HG03469 (cell line): ENCODE measurements around the gene EXT2.

ENCODE experiments used
- ATAC-seq: cut with Tn5 transposase; IDR thresholded peaks from one replicate; pipeline ENCODE4 v1.9.1; 2021; ENCODE audit warnings: mild to moderate bottlenecking, moderate library complexity, moderate number of reproducible peaks; ENCODE audit not compliant: unreplicated experiment

EXT2 gene

DNA sequence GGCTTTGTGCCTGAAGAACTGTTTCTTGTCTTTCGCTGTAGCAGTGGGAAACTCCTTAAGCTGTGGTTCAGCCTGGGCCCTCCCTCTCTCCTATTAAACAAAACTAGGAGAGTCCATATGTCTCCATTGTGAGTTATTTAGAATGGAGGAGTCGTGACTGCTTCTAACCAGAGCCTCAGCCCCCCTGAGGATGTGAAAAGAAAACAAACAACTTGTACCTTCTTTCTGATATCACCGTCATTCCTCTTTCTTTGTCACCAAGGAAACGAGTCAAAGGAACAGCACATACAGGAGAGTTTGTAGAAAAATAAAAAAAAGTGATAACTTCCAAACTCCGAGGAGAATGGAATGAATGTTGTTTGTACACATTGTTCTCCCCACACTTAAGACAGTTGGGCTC is 11.6 kb upstream of the EXT2 start:
- no peak for ATAC-seq

DNA sequence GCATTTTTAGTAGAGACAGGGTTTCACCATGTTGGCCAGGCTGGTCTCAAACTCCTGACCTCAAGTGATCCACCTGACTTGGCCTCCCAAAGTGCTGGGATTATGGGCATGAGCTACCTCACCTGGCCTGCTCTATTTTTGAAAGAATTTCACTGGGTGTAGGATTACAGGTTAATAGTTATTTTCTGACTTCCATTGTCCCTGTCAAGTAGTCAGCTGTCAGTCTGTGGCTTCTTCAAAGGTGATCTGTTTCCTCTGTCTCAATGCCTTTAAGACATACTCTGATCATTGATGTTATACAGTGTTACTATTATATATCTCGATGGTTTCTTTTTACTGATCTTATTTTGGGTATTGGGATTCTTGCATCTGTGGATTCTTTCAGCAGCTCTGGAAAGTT is 10.1 kb upstream of the EXT2 start:
- ATAC-seq: no peak

DNA sequence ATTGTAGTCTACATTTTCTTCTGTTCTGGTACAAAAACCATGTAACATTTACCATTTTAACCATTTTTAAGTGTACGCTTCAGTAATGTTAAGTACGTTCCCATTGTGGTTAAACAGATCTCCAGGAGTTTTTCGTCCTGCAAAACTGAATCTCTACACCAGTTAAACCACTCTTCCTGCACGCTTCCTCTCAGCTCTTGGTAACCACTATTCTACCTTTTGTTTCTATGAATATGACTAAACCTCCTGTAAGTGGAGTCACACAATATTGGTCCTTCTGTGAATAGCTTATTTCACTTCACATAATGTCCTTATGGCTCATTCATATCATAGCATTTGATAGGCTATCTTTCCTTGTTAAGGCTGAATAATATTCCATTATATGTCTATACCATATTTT is 7.1 kb upstream of the EXT2 start:
- ATAC-seq: no peak

- no peak for ATAC-seq
Measured at GRCh38 chr11:44088871-44089270, 6.6 kb upstream of the EXT2 start.

GRCh38 chr11:44090539-44090938 is 4.9 kb upstream of the EXT2 start:
- ATAC-seq: no peak

DNA sequence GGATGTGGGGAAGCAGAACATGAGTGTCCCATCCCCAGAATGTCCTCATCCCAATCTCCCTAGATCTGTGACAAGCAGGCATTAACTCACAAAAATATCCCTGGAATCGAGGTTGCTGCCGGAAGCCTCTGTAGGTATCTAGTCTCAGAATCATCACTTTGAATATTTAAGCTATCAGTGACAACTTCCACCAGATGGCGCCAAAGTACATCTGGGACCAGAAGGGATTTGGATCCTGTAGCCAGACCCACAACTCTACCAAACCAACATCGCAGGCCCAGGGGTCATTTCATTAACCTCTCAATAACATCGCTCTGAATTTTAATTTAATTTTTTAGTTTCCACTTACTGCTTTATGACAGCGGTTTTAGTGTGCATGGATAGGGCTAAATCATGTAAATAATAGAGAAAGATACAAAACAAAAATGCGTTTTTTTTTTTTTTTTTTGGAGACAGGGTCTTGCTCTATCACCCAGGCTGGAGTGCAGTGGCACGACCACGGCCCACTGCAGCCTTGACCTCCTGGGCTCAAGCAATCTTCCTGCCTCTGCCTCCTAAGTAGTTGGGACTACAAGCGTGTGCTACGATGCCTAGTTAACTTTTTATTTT is 1.1 kb upstream of the EXT2 start:
- ATAC-seq: no peak

GRCh38 chr11:44096360-44097185 is 1.1 kb downstream of the EXT2 start:
- ATAC-seq: no peak

DNA sequence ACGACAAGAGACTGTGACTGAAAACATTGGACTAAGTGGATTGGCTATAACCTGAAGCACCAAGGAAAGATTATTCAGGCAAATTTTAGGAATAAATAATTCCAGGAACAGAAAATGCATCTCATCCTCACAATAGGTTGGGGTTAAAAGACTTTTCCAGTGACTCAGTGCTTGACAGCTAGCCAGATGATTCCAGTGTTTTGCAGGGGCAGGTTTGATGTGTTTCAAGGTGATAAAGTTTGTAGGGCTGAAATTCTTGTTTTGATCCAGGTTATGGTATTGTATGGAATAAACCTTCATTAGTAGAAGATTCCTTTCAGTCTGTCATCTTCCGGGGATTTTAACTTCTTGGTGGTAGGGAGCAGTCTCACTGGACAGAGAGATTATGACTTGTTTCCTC is 2.3 kb downstream of the EXT2 start:
- no peak for ATAC-seq

DNA sequence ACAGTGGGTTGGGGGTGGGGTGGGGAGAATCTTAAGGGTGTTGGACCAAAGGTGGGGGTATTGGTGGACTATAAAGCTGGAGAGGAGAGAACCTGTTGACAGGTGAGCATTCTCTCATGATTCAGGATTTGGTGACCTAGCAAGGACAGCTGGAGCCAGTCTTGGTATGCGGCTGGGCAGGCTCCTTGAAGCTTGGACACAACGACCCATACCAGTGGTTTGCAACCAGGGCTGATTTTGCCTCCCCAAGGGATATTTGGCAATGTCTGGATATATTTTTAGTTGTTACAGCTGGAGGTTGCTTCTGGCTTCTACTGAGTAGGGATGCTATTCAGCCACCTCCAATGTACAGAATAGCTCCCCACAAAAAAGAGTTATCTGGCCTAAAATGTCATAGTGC is 5.6 kb downstream of the EXT2 start:
- ATAC-seq: no peak

- ATAC-seq: no peak
Measured at GRCh38 chr11:44104481-44105294, 9.2 kb downstream of the EXT2 start.

DNA sequence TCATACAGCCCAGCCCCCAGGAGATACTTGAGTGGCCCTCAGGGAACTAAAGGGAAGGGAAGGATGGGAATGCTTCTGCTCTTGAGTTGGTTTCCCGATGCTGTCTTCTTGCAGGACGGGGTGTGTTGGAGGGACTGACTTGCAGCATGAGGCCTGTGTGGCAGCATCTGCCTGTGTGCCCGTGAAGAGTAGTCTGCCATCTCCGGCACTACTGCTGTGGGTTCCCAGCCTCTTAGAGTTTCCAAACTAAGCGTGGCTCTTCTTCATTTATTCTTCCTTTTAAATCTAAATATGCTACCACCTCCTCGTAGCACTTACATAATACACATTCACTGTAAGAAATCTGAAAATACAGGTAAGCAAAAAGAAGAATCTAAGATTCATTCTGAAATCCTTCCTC is 12.8 kb downstream of the EXT2 start:
- no peak for ATAC-seq

DNA sequence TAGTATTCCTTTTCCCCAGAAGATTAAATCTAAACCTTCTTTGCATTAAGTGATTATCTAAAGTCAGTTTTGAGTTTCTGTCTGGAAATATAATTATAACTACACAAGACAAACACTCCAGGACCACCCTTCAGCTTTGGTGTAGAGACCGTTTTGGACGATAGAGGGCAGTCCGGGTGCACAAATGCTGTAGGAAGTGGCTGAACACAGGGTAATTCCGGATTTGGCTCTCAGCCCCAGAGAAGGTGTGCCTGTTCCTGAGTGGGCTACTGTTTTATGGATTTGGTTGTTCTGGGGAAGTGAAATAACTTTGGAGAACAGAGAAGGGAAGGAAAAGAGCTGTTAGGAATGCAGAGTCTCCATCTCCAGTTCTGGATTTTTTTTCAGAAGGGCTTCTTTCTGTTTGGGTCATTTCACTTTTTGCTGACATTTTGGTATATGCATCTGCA is 14.8 kb downstream of the EXT2 start:
- peak; percentile 83 for ATAC-seq

GRCh38 chr11:44112091-44112821 is 16.8 kb downstream of the EXT2 start:
- no peak for ATAC-seq

DNA sequence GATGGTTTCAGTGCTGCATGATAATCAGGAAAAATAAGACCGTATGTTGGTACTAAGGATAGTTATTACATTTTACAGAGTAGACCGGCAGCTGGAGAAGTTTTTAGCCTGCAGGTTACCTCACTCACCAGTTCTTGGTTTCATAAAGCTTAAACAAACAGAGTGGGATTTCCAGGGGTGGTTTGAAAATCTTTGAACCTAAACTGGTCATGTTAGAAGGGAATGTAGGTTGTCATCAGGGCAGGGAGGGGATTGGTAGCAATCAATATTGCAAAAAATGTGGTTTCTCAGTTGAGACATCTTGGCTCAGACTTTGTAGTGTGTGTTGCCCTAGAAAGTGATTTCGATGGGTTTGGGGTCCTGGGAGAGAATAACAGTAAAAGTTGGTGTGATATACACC is 17.5 kb downstream of the EXT2 start:
- ATAC-seq: no peak

DNA sequence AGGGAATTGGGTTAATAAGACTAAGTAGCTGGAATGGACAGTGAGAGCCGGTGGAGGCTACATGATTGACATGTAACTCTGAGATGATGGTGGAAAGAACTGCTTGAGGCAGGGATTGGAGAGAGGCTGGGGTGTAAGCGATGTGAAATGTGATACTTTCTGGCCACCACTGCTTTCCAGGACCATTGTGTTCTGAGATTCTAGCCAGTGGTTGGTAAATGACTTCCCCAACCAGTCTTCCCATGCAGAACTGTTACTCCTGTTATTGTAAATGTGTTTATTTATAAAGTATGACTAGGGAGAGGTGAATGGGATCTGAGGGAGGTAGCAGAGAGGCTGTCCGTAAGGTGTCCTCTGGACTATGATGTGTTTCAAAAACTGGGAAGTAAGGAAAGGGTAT is 18.1 kb downstream of the EXT2 start:
- no peak for ATAC-seq

- ATAC-seq: no peak
Measured at GRCh38 chr11:44116234-44116830, 20.9 kb downstream of the EXT2 start.

DNA sequence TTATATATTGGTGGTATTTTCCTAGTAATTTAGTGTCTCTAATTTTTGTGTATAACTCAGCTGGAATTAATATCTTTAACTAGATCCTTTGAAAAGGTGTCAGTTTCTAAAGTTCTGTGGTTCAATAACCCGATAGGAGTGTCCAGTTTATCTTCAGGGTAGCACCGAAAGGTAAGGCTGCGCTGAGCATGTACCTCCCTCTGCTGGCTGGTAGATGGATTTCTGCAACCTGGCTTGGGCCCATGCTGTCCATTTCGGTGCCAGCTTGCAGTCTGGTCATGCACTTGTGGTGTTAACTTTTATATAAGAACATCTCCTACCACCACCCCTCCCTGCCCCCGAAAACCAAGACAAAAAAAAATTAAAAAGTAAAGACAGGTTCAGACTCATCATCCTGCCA is 24.7 kb downstream of the EXT2 start:
- no peak for ATAC-seq

GRCh38 chr11:44125598-44125997 is 30.1 kb downstream of the EXT2 start:
- ATAC-seq: no peak

DNA sequence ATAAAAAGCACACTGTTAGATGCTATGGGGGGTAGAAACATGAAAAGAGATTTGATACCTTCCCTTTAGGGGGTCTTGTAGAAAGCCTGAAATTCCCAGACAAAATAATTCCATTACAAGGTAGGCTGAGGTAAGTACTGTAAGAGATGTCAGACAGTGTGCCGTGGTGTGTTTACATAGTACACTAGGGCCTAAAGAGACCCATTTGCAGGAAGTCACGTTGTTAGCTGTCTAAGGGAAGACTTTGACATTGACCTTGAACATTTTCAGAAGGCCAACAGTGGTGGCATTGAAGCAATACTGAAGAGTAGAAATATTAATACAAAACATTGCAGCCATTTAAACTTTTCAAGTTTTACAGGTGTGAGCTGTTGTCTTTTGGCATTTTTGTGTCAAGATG is 30.8 kb downstream of the EXT2 start:
- ATAC-seq: no peak

DNA sequence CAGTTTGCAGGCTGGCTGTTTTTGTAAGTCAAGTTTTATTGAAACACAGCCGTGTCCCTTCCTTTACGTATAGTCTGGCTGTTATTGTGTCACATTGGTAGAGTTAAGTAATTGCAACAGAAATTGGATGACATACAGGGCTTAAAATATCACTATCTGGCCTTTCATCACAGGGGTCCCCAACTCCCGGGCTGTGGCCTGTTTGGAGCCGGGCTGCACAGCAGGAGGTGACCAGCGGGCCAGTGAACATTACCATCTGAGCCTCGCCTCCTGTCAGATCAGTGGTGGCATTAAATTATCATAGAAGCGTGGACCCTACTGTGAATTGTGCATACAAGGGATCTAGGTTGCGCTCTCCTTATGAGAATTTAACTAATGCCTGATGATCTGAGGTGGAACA is 31.7 kb downstream of the EXT2 start:
- no peak for ATAC-seq

- no peak for ATAC-seq
Measured at GRCh38 chr11:44128729-44129128, 33.3 kb downstream of the EXT2 start.
